HG02884 (cell line): ENCODE results near the gene THBS3.
"Not testable (repeated sequence)": the region's sequence is repeated elsewhere in the genome, so short reads cannot be mapped to it uniquely, and the experiment has no call there.

ENCODE experiments used
- ATAC-seq: cut with Tn5 transposase; IDR thresholded peaks from one replicate; pipeline ENCODE4 v1.9.1; 2021; ENCODE audit warnings: mild to moderate bottlenecking, moderate library complexity; ENCODE audit not compliant: unreplicated experiment

The THBS3 gene

GRCh38 chr1:155207806-155208540, at the start of gene THBS3:
Gene THBS3, minus strand, starts transcription at chr1:155207897. Its CDS starts 21 bp downstream, at chr1:155207876.
- no peak for ATAC-seq

DNA sequence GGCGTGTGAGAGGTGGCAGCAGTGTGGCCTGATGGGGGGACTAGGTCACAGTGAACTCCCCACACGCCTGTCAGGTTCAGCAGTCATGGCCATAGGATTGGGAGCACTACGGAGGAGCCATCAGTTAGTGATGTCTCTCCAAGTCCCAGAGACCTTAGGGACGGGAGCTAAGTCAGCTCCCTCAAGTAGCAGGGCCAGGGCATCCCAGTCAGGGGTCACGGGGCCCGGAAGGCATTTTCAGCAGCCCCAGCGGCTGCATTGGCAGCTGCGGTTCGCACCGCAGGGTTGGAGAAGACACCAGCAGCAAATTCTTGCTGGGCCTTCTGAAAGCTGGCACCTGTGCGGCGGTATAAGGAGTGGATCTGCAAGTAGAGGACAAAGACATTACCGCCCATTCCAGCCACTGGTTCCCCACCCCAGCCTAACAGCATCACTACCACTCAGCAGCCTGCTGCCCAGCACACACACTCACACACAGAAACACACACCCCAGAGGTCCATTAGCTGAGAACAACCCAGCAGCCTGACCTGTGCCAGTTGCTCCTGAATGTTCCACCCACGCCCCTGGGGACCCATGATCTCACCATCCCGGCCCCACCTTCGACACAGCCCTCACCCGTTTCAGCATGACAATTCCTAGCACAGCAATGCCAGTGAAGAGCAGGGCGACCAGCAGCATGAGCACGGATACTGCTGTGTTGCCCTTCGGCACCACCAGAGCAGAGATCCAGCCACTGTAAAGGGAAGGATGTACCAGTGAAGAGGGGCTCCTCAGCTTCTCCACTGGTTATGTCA, 48.6 kb upstream of the THBS3 start:
- no peak for ATAC-seq

DNA sequence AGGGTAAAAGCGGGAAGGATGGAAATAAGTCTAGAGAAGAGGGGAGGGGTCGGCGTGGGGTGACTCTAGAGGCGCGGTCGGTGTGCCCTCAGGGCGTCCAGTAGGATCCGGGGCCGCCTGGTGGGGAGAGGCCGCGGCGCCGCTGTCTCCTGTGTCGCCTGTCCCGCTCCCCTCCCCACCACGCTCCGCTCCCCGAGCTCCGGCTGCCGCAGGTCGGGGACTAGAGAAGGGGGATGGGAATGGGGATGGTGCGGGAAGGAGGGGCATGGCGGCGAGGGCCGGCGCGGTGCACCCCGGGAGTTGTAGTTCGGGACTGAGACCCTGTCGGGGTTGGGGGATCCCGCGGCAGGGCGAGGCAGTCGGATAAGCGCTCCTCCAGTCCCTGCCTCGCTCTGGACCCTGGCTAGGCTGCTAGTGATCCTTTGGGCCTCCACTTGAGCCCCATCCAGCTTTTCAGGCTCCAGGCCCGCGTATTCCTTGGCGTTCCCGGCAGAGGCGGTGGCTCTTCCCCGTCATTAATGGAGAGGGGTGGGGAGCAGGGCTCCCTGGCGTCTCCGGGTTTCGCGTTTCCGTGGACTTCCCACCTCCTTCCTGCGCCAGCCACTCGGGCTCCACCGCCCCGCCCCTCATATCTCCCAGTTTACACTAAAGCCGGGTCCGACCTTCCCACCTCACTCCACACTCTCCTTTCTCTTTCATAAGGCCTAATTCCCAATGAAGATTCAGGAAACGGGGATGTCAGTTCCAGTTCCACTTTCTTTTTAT, 47.7 kb upstream of the THBS3 start, which contains the start of gene ENTREP3:
Gene ENTREP3 (minus strand): TSS at position 241 of the 765 bp plus-strand sequence. CDS start 606 bp downstream, outside the sequence.
- no peak for ATAC-seq

GRCh38 chr1:155254714-155255242, 47.1 kb upstream of the THBS3 start:
- no peak for ATAC-seq

- no peak for ATAC-seq
Measured at GRCh38 chr1:155254228-155254713, 46.6 kb upstream of the THBS3 start.

DNA sequence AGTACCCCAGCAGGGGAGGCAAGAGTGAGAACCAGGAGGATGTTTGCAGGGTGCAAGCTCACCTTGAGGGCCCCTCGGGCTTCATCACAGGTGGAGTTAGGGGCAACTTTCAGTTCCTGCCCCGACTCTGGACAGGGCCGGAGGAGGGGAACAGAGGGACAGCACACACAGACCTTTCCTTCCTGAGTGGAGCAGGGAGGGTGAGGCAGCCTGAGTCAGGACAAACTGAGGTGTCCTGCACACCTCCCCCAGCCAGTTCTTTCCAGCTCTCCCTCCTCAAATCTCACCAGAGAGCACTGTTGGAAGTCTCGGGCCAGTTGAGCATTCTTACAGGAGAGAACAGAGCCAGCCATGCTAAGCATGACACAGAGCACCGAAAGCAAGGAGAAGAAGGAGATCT, 46.1 kb upstream of the THBS3 start:
- no peak for ATAC-seq

DNA sequence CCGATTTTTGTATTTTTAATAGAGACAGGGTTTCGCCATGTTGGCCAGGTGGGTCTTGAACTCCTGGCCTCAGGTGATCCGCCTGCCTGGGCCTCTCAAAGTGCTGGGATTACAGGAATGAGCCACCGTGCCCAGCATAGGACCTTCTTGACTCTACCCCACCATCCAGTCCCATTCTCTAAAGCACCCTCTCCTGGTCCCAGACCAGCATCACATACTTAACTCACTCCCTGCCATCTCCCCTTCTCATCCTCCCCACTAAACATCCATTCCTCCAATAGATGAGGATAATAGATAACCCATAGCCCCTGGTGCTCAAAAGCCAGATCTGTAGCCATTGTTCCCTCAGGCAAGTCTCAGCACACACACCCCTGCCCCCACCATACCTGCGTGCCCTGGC, 45.5 kb upstream of the THBS3 start:
- no peak for ATAC-seq

- ATAC-seq: no peak
Measured at GRCh38 chr1:155251566-155251965, 43.9 kb upstream of the THBS3 start.

DNA sequence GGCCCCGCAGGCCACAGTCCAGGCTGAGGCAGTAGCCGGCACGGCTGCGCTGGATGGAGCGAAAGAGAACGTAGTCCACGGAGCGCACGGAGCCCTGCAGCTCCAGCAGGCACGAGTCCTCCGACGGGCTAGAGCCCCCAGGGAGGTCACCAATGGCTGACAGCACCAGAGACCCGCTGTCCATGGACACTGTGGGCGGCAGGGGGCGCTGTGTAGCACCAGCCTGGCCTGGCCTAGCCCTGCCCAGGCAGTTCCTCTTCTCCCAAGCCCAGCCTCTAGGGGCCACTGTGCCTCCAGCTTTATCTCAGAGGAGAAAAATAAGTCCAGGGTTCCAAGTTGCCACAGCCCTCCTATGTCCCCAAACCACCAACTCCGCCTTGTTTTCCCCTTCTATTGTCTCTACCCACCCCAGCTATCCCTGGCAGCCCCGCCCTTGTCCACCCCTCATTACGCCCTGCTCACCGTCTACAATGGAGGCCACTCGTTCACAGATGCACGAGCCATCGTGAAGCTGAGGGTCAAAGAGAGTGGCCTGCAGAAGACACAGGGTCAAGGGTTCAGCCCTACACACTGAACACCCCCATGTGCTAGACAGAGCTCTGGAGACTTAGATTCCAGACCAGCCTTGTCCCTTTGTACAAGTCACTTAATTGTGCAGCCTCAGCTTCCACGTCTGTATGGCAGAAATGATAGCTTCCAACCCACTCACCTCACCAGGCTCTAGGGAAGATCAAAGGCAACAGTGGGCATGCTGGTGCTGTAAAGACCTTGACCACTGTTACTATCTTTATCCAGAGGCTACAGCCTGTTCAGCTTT, 43.1 kb upstream of the THBS3 start:
- ATAC-seq: peak; percentile 73

DNA sequence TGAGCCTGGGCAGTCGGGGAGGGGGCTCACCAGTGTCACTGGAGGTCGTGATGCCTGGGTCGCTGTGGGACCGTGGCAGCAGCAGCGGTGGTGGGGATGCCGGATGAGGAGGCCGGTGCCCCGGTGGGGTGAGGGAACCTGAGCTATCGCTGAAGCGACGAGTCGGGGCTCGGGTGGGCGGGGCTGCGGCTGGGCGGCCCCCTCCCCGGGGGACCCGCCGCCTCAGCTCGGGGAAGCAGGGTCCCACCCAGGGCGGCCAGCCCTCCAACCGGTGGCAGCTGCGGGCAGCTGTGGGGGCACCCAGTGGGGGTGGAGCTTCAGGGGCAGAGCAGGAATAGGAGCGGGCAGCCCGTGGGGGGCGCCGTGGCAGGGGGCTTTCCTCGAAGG, 42.5 kb upstream of the THBS3 start:
- ATAC-seq: peak; percentile 21

DNA sequence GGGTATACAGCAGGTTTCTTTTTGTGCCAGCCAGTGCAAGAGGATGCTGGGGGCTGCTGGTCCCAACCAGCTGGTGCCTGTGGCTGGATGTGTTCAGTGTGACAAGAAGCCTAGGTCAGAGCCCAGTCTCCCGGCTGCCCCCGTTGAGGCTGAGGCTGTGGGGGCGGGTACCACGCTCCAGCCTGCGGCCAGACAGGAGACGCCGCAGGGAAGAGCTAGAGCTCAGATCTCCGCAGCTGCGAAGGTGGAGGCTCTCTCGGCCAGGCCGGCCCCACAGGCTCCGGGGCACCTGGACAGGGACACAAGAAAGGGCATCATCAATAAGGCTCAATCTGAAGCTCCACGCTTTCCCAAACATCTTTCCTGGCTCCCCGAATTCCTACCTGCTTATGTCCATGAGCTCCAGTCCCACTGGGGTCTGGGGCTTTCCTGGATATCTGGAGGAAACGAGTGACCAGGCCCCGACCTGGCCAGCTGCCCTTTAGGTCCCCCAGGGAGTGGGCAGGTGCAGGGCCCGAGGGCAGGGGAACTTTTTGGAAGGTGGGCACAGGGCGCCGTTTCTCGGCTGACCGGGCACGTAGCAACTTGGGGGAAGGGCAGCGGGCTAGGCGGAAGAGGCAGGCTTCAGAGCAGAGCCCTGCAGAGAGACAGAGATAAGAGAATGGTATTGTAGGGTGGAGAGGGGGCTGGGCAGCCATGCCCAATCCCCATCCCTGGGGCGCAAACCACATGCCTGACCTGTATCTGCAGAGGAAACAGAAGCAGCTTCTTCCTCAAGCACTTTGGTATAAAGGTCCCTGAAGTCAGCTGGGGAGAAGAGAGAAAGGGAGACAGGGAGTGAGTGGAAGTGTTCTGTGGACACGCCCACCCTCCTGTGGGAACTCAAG, 40.2 kb upstream of the THBS3 start:
- no peak for ATAC-seq

GRCh38 chr1:155246796-155247195, 39.1 kb upstream of the THBS3 start:
- not testable (repeated sequence) for ATAC-seq

- no peak for ATAC-seq
Measured at GRCh38 chr1:155245163-155245524, 37.4 kb upstream of the THBS3 start.

GRCh38 chr1:155244368-155245162, 36.9 kb upstream of the THBS3 start:
- ATAC-seq: peak; percentile 87

- no peak for ATAC-seq
Measured at GRCh38 chr1:155242805-155243358, 35.2 kb upstream of the THBS3 start.

GRCh38 chr1:155241841-155242264, 34.2 kb upstream of the THBS3 start:
- no peak for ATAC-seq

DNA sequence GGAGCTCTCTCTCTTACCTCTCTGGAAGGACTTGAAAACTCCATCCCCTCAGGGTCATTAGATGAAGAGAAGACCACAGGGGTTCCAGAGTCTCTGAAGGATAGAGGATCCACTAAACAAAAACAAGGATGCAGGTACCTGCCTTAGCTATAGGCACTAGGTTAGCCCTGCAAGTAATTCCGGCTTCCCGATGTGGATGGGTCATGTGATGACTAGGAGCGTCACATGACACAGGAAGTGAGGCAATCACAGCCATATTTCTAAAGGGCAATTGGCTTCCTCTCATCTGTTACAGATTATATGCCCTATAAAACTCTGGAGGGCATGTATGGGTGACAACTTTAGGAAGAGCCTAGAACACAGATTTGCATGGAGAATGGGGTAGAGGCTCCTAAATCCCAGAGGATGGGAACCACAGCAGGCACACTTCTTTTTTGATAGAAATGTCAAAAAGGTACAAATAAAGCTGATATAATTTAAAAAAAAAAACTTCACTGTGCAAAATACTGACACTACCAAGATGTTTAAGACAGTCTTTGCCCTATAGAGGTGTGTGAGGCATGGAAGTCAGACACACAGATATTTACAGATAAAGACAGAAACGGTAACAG, 33.5 kb upstream of the THBS3 start:
- ATAC-seq: no peak

- ATAC-seq: no peak
Measured at GRCh38 chr1:155236451-155236850, 28.8 kb upstream of the THBS3 start.
